Right hindlimb (tissue), 1 donor: ENCODE measurements around the gene MMRN2.
A peak's percentile ranks its signal among the peaks of the same experiment; 100 is the strongest.

ENCODE experiments used
- DNase-seq: peaks from one replicate; pipeline ENCODE4 v3.0.0-alpha.2; 2018

The MMRN2 gene

DNA sequence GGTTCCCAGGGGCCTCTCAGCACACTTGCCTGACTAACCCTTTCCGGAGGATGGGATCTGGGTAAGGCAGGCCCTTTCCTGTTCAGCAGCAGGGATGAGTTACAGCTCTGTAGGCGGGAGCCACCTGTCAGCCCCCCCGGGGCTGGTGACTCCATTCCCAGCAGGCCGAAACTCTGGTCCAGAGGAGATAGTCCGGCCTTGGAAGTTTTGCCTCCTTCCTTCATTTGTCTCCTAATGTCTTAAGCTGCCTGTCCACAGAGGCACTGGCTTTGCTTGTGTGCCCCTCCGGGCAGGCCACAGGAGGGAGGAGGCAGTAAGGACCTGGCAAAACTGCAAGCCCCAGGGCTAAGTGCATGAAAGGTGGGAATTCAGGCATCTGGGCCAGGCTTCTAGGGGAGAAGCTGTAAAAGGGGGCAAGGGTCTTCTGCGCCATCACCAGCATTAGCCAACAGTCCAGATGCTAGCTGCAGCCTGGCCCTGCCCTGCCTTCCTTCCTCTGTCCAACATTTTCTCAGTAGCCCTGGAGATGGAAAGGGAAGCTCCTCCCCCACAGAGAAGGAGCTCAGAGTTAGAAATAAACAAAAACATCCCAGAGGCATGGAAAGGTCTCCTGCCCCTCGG, 12.1 kb upstream of the MMRN2 start:
- peak; percentile 25 for DNase-seq

- DNase-seq: no peak
Measured at GRCh38 chr10:86968994-86969355, 11.6 kb upstream of the MMRN2 start.

- no peak for DNase-seq
Measured at GRCh38 chr10:86968271-86968993, 11.0 kb upstream of the MMRN2 start, which contains the start of gene ADIRF. TSS of gene ADIRF (plus strand) at chr10:86968482. CDS start at chr10:86968545, 63 bp downstream.

GRCh38 chr10:86967481-86967941, 10.1 kb upstream of the MMRN2 start:
- no peak for DNase-seq

DNA sequence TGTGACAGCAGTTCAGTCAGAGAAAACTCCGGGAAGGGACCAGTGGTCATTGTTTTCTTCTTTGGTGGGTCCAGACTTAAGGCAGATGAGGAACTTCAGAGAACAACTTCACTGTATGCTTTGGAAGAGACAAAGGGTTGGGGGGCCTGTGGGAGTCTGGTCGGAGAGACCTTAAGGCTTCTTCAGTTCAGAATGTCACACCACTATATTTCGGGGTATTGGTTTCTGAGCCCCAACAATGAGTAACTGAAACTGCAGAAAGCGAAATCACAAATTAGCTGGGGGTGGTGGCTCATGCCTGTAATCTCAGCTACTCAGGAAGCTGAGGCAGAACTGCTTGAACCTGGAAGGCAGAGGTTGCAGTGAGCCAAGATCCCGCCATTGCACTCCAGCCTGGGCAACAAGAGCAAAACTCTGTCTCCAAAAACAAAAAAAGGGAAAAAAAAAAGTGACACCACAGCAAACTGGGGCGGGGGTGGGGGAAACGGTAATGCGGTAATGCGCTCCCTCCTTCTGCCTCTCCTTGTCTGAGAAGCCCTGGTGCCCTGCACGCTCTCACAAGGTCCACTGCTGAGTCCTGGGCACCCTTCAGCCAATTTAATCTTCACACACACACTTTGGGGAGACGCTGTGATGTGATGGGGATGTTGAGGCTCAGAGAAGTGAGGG, 8.7 kb upstream of the MMRN2 start:
- DNase-seq: no peak

- no peak for DNase-seq
Measured at GRCh38 chr10:86964847-86965190, 7.4 kb upstream of the MMRN2 start.

GRCh38 chr10:86964061-86964846, 6.8 kb upstream of the MMRN2 start:
- DNase-seq: no peak

DNA sequence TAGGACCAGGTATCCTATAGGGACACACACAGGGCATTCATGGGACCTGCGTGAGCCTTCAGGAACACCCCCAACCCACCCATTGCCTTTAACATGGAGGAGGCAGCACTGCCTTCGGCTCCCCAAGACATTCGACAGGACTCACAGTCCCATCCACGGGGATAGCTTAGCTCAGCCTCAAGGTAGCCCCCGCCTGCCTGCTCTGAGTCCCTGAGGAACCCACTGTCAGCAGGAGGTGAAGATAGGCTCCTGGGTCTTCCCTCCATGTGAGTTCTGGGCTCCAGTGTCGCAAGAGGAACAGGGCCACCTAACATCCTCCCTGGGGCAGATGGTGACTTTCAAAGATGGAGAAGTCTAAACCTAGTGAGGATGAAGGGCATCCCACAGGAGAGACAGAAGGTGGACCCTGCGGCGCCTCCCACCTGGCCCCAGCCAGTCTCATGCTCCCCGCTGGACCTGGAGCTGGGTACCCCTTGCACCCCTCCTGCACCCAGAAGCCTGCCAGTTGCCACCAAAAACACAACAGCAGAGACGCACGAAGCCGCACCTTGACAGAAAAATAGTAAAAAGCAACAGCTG, 6.0 kb upstream of the MMRN2 start:
- DNase-seq: no peak

DNA sequence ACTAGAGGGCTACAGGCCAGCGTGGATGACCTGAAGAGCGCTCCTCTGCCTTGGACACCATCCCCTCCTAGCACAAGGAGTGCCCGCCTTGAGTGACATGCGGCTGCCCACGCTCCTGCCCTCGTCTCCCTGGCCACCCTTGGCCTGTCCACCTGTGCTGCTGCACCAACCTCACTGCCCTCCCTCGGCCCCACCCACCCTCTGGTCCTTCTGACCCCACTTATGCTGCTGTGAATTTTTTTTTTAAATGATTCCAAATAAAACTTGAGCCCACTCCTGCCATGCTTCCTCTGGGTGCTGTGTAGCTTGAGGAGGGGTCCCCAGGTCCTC, 5.5 kb upstream of the MMRN2 start:
- no peak for DNase-seq

DNA sequence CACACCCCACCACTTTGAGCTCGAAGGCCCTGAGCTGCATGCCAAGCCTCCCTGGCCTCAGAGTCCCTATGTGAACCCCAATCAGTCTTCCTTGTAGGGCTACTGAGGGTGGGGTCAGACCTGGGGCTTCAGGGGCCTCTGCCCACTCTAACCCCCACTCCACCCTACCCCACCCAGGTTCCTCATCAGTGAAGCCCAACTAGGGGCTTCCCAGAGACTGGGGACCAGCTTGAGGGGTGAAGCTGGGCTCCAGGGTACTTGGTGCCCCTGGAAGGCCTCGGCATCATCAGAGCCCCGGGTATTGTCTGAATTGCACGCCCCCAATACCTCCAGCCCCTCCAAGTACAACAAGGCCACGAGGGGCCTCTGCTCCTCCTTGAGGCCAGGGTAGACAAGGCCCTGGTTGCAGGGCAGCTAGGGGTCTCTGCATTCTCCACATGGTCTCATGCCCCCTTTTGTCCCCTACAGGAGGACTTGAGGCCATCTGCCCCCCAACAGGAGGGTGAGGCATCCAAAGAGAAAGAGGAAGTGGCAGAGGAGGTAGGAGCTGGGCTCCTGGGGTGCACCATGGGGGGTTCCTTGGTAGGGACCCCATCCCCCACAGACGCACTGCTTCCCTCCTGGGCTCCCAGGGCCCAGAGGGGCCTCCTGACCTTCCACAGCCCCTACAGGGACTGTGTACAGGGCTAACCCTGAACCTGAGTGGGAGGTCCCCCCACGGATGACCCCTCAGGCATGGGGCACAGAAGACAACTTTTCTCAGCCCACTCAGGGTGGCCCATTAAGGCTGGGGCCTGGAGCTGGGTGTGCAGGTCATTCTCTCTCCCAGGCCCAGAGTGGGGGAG, 4.9 kb upstream of the MMRN2 start:
- DNase-seq: no peak

DNA sequence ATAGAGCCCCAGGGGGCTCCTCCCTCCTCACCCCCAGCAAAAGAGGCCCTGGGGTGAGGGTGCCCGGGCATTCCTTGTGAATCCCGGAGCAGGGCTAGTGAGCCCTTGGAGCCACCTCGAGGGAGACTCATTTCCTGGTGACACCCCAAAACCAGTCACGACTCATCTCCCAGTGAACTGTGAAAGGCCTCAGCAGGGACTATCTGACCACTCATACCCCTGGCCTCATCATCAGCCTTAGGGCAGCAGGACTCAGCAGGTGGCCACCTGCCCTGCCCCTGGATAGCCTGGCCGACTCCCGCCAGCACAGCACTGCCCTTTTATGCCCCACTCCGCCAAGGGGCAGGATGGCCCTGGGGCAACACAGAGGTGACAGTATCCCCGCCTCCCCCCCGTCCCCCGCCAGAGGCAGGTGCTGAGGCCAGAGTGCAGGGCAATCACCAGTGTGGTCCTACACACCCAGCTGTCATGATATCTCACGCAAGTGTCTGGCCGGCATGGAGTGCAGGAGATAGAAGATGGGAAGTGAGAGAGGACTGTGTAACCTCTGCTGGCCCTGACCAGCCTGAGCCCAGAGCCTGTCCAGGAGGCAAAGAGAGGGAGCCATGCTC, 4.2 kb upstream of the MMRN2 start:
- DNase-seq: no peak

DNA sequence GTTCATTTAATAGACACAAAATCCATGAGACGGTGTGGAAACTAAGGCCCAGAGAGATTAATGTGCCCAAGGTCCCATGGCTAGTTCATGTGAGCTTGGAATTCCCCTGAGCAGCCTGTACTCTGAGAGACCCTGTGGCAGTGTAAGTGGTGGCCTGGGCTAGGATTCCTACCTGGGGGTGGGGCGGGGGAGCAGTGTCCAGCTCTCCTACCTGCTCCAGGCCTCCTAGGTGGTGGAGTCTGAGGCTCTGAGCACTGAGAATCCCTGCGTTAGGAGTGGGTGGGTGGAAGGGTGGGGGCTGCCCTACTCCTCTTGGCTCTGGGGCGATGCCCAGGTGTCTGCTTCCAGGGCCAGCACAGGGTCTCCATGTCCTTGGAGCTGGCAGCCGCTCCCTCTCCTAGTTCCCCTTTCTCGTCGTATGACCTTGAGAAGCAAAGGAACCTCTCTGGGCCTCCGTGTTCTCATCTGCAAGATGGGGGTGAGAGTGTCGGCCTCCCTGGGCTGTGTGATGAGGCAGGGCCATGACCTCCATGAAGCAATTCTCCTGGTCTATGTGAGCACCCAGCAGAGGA, 3.5 kb upstream of the MMRN2 start:
- DNase-seq: no peak

DNA sequence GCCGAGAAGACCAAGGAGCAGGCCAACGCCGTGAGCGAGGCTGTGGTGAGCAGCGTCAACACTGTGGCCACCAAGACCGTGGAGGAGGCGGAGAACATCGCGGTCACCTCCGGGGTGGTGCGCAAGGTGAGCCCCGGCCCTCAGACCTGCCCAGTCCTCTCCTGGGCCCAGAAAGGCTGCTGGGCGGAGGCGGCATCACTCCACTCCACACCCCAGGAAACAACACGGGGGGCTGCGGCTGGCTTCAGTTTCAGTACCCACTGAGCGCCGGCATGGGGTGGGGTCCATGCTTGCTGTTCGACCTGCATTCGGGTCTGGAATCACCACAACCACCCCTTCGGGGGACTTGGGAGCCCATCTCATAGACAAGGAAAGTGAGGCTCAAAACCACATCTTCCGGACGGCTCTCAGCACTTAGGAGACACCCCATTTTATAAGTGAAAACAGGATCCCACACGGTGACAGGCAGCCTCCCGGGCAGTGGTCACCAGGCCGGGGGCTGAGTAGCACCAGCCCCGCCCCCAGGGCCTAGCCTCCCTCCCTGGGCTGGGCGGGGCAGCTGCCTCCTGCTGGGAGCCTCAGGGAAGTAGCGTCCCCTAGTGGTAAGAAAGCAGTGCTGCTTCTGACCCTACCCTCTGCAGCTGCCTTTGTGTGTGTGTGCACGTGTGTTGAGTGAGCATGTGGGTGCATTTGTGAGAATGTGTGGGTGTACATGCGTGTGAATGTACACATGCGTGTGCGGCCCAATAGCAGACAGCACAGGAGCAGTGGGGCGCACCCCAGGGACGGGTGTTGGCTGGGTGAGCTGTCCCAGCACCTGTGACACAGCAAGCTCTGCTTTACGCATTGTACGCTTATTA, 2.8 kb upstream of the MMRN2 start:
- DNase-seq: no peak

DNA sequence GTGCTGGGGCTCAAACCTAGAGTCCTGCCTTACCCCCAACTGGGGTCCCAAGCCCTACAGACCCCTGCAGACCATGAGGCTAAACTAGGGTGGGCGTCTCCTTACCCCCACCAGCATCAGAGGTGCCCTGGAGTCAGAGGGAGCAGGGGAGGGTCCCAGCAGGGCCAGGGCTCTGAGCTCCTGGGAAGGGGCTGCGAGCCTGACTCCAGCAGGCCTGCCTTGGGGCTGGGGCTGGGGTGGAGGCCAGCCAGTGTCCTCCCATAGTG, 2.3 kb upstream of the MMRN2 start:
- DNase-seq: no peak

DNA sequence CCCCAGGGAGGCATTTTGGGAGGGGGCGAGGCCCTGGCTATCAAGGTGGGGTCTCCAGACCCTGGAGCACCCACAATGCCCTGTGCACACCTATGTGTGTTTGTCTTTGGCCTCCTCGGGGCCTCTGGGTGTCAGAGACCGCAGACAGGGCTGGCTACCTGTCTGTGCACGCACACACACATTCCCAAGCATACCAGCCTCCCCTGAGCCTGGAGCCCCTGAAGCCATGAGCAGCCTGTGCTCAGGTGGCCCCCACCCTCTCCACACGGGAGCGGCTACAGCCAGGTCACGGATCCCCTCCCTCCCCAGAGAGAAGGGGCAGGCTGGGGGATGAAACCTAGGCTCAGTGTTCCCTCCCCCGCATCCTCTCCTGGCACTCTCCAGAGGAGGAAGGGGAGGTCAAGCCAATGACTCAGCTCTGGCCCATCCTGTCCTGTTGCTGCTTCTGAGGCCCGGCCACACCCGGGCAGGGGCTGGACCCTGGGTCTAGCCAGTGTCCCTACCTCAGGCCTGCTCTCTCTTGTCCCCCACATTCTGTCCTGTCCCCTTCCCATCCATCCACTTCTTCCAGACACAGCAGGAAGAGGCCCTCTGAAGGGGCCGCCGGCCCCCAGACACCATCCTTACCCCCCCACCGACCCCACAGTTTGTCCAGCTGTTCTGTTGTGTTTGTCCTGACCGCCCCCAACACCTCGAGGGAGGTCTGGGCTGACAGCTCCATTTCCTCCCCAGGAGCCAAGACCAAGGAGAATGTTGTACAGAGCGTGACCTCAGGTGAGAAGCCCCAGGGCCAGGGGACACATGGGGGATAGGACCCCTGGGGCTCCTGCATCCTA, 1.7 kb upstream of the MMRN2 start:
- peak; percentile 66 for DNase-seq

GRCh38 chr10:86958116-86958900, 893 bp upstream of the MMRN2 start, which contains the start of gene SNCG:
TSS of gene SNCG (plus strand) at chr10:86958599. CDS start at chr10:86958698, 99 bp downstream.
- DNase-seq: peak; percentile 71

DNA sequence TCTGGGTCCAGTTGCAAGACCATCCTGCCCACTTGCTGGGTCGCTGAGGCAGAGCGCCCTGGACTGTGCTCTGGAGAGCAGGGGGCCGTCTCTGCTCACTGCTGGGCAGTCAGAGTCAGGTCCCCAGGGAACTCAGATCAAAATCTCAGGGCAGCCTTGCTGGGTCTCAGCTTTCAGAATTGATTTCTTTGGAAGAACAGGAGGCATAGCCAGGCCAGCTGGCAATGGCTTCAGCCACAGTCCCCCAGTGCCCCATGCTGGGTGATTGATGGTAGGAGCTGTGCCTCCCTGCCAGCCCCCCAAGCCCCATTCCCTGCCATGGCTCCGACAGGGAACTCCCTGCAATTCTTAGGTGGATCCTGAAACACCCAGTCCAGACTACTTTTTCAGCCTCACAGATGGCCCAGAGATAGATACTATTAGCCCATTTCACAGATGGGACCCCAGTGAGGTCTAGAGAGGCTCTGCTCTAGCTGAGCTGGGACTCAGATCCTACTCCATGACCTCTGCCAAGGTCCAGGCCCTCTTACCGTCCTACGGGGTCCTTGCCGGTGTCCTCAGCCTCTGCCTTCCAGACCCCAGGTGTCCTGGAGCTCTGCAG, 467 bp downstream of the MMRN2 start:
- no peak for DNase-seq

DNA sequence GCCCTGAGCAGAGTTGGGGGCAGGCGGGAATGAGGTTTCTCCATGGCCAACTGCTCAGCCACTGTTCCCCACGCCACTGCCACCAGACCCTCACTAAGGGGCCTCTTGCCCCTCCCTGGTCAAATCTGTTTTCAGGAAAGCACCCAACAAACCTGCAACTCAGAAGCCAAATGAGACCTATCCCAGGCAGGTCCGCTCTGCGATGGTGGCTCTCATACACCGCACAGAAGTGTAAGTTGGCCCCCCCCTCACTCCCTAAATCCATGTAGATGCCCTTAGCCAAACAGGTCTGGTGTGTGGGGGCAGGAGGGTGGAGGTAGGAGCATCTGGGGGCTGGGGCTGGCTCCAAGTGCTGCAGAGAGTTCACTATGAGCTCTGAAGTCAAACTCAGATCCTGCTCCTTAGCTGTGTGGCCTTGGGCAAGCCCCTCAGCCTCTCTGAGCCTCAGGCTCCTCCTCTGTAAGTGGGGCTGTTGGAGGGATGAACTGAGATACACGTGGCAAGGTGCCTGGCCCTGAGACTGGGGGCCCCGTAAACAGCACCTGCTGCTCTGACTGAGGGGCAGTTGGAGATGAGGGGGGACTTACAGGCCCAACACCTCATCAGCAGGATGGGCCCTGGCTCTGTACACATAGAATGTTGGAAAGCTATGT, 1.1 kb downstream of the MMRN2 start:
- no peak for DNase-seq
